Activated CD4-positive, alpha-beta T cell treated with anti-CD3 and anti-CD28 coated beads, Interleukin-2, amount 50 U/mL, for 1 hour (primary cell): ENCODE results near the gene PLCG1.

Source experiments
- DNase-seq: peaks from one replicate; pipeline ENCODE4 v3.0.0-alpha.2; 2020

Gene PLCG1

GRCh38 chr20:41219824-41220223 is 82.5 kb downstream of the PLCG1 start:
- no peak for DNase-seq

GRCh38 chr20:41221614-41222218 is 84.4 kb downstream of the PLCG1 start:
- no peak for DNase-seq

GRCh38 chr20:41222296-41222695 is 85.0 kb downstream of the PLCG1 start:
- no peak for DNase-seq

GRCh38 chr20:41222703-41223102 is 85.4 kb downstream of the PLCG1 start:
- no peak for DNase-seq

GRCh38 chr20:41223112-41223511 is 85.8 kb downstream of the PLCG1 start:
- no peak for DNase-seq

- no peak for DNase-seq
Observed at GRCh38 chr20:41224281-41224680, 86.9 kb downstream of the PLCG1 start.

- DNase-seq: no peak
Observed at GRCh38 chr20:41225091-41225490, 87.7 kb downstream of the PLCG1 start.

GRCh38 chr20:41226426-41226825 is 89.1 kb downstream of the PLCG1 start:
- DNase-seq: no peak
